Smooth muscle cell (in vitro differentiated cells): ENCODE results near the gene KCNE3. TPM values are rescaled to one million over a fixed set of nuclear protein-coding genes. Genes with fewer than 3 reads are reported as not detected.

Experiments
- DNase-seq: peaks from one replicate; lab custom pipeline; 2025; ENCODE audit not compliant: unreplicated experiment; lab: John Stamatoyannopoulos, UW
- H2AFZ ChIP-seq: fragments of 200-600 bp; sonication (generic); 2 replicates; pipeline ENCODE4 v1.6.0; 2016; ENCODE audit warnings: antibody characterized with exemption, low read depth, mild to moderate bottlenecking
- H3F3A ChIP-seq: fragments of 200-600 bp; sonication (generic); 2 replicates; pipeline ENCODE4 v1.6.0; 2017; ENCODE audit warnings: antibody characterized with exemption, low read depth
- H3K27ac ChIP-seq: fragments of 200-600 bp; sonication (generic); 2 replicates; pipeline ENCODE4 v1.5.1; 2016; ENCODE audit warnings: low read depth, mild to moderate bottlenecking
- H3K27me3 ChIP-seq: fragments of 200-600 bp; sonication (generic); 2 replicates; pipeline ENCODE4 v1.6.1; 2016; ENCODE audit warnings: low read depth, mild to moderate bottlenecking
- H3K36me3 ChIP-seq: fragments of 200-600 bp; sonication (generic); 2 replicates; pipeline ENCODE4 v1.5.1; 2016; ENCODE audit warnings: low read depth
- H3K4me1 ChIP-seq: fragments of 200-600 bp; sonication (generic); 2 replicates; pipeline ENCODE4 v1.5.1; 2016; ENCODE audit warnings: low read depth
- H3K4me2 ChIP-seq: fragments of 200-600 bp; sonication (generic); 2 replicates; pipeline ENCODE4 v1.6.0; 2016; ENCODE audit warnings: mild to moderate bottlenecking
- H3K4me3 ChIP-seq: fragments of 200-600 bp; sonication (generic); 2 replicates; pipeline ENCODE4 v1.5.1; 2016; ENCODE audit warnings: mild to moderate bottlenecking
- H3K79me2 ChIP-seq: fragments of 200-600 bp; sonication (generic); 2 replicates; pipeline ENCODE4 v1.6.0; 2016; ENCODE audit warnings: low read depth, mild to moderate bottlenecking
- H3K9ac ChIP-seq: fragments of 200-600 bp; sonication (generic); 2 replicates; pipeline ENCODE4 v1.6.0; 2016; ENCODE audit warnings: low read depth
- H3K9me3 ChIP-seq: fragments of 200-600 bp; sonication (generic); replicated peaks from 2 replicates; pipeline ENCODE4 v1.5.1; 2016; ENCODE audit warnings: low read depth
- H4K20me1 ChIP-seq: fragments of 200-600 bp; sonication (generic); 2 replicates; pipeline ENCODE4 v1.6.0; 2016; ENCODE audit warnings: low read depth
- CTCF ChIP-seq: fragments of 200-600 bp; sonication (generic); IDR thresholded peaks from 2 replicates; pipeline ENCODE4 v1.5.1; 2017; ENCODE audit warnings: borderline replicate concordance, mild to moderate bottlenecking, antibody characterized with exemption; ENCODE audit not compliant: insufficient read depth, poor library complexity, severe bottlenecking
- WGBS: methylation state at CpG from one replicate; pipeline ENCODE4 v1.1.7; 2016; ENCODE audit warnings: low lambda C conversion rate; 5-methylcytosine and 5-hydroxymethylcytosine counted together
- polyA plus RNA-seq: library from polyadenylated mRNA; unstranded; fragments of >200 nt; fragmentation: Nextera tagmentation; extraction: Ambion mirVana; gene quantifications from 2 replicates; pipeline ENCODE4 v1.2.1, GENCODE V29; 2016
- total RNA-seq: library from RNA; depleted of rRNA; stranded (reverse); fragments of >200 nt; gene quantifications from 2 replicates; pipeline ENCODE4 v1.2.3, GENCODE V29; 2014

The KCNE3 gene
- total and polyA plus RNA-seq, 2 experiments from 2014 or later = 3.9 to 5.1 TPM

- Histone ChIP-seq H3F3A (no peaks in the 10 kb centered on the region), H3K79me2 (no peaks in the 10 kb centered on the region), H4K20me1 (no peaks in the 10 kb centered on the region), H3K4me2 (no peak overlapping the region), H2AFZ (no peak overlapping the region), H3K27ac (no peak overlapping the region), H3K9ac (no peak overlapping the region), H3K36me3 (no peaks in the 10 kb centered on the region), H3K27me3 (no peaks in the 10 kb centered on the region), H3K4me1 (no peaks in the 10 kb centered on the region), H3K9me3 (no peaks in the 10 kb centered on the region), H3K4me3 (no peak overlapping the region)
- WGBS = 92% methylated on average over 2 of the region's 2 CpGs
- no peak for DNase-seq
- TF ChIP-seq CTCF = no peak
These were observed 18.5 kb upstream of the KCNE3 start for GRCh38 chr11:74485868-74486267.

GRCh38 chr11:74480688-74481417 lies 13.5 kb upstream of the KCNE3 start:
- DNase-seq = no peak
- Histone ChIP-seq H3K79me2 (no peaks in the 10 kb centered on the region), H3K4me1 (no peaks in the 10 kb centered on the region), H3F3A (no peaks in the 10 kb centered on the region), H3K27ac (no peak overlapping the region), H2AFZ (no peak overlapping the region), H3K36me3 (no peaks in the 10 kb centered on the region), H3K9me3 (no peaks in the 10 kb centered on the region), H3K27me3 (no peaks in the 10 kb centered on the region), H4K20me1 (no peaks in the 10 kb centered on the region), H3K4me2 (no peak overlapping the region), H3K4me3 (no peak overlapping the region), H3K9ac (no peak overlapping the region)
- 90% methylated on average over 3 of the region's 3 CpGs for WGBS
- no peak for TF ChIP-seq CTCF

- Histone ChIP-seq H3K4me2 (no peak overlapping the region), H3K27me3 (no peaks in the 10 kb centered on the region), H3K79me2 (no peaks in the 10 kb centered on the region), H3K9ac (no peak overlapping the region), H2AFZ (peak overlapping the region; percentile 5), H4K20me1 (no peaks in the 10 kb centered on the region), H3K4me1 (no peaks in the 10 kb centered on the region), H3K4me3 (no peak overlapping the region), H3K9me3 (no peaks in the 10 kb centered on the region), H3F3A (no peaks in the 10 kb centered on the region), H3K36me3 (no peaks in the 10 kb centered on the region), H3K27ac (no peak overlapping the region)
- DNase-seq = no peak
- TF ChIP-seq CTCF = no peak
- 36% methylated on average over 1 of the region's 1 CpG for WGBS
These were observed 12.4 kb upstream of the KCNE3 start for GRCh38 chr11:74479732-74480123.
